SK-N-SH treated with all-trans-retinoic acid at 6 μM for 48 hours (cell line): Measurements from ENCODE around the gene GORAB.

Experiments used
- ATAC-seq: fragments of 200-7000 bp; cut with Tn5 transposase; 3 replicates; pipeline ENCODE4 v1.9.1; 2020; ENCODE audit warnings: mild to moderate bottlenecking, moderate library complexity
- ARNTL ChIP-seq: fragments of 450-650 bp; formaldehyde crosslinking; IDR thresholded peaks from 2 replicates; pipeline ENCODE4 v1.5.0; 2020; ENCODE audit warnings: low read depth, mild to moderate bottlenecking, moderate library complexity, borderline replicate concordance
- CSDC2 ChIP-seq: fragments of 250-450 bp; sonication (Bioruptor Pico); IDR thresholded peaks from 2 replicates; pipeline ENCODE4 v1.5.0; 2020; ENCODE audit warnings: mild to moderate bottlenecking, moderate library complexity
- ESRRG ChIP-seq: fragments of 250-450 bp; sonication (Bioruptor Pico); IDR thresholded peaks from 2 replicates; pipeline ENCODE4 v1.6.1; 2021; ENCODE audit warnings: mild to moderate bottlenecking
- GLIS3 ChIP-seq: fragments of 250-450 bp; sonication (Bioruptor Pico); IDR thresholded peaks from 2 replicates; pipeline ENCODE4 v1.5.0; 2020; ENCODE audit warnings: mild to moderate bottlenecking, moderate library complexity
- ISL1 ChIP-seq: fragments of 250-450 bp; sonication (Bioruptor Pico); IDR thresholded peaks from 2 replicates; pipeline ENCODE4 v2.1.2; 2022; ENCODE audit warnings: mild to moderate bottlenecking, moderate library complexity
- OSR1 ChIP-seq: fragments of 250-450 bp; sonication (Bioruptor Pico); IDR thresholded peaks from 2 replicates; pipeline ENCODE4 v1.8.0; 2022; ENCODE audit warnings: moderate library complexity, mild to moderate bottlenecking, inconsistent platforms
- PPARA ChIP-seq: fragments of 250-450 bp; sonication (Bioruptor Pico); IDR thresholded peaks from 2 replicates; pipeline ENCODE4 v1.5.0; 2020; ENCODE audit warnings: mild to moderate bottlenecking, borderline replicate concordance
- SNAI2 ChIP-seq: fragments of 250-450 bp; sonication (Bioruptor Pico); IDR thresholded peaks from 2 replicates; pipeline ENCODE4 v1.5.0; 2020; ENCODE audit warnings: mild to moderate bottlenecking, moderate library complexity
- TCF4 ChIP-seq: fragments of 250-450 bp; sonication (Bioruptor Pico); IDR thresholded peaks from 2 replicates; pipeline ENCODE4 v1.8.0; 2021; ENCODE audit warnings: mild to moderate bottlenecking, moderate library complexity, borderline replicate concordance
- TOX ChIP-seq: fragments of 250-450 bp; sonication (Bioruptor Pico); IDR thresholded peaks from 2 replicates; pipeline ENCODE4 v1.8.0; 2021; ENCODE audit warnings: mild to moderate bottlenecking, moderate library complexity, borderline replicate concordance
- ZC3H10 ChIP-seq: fragments of 250-450 bp; sonication (Bioruptor Pico); IDR thresholded peaks from 2 replicates; pipeline ENCODE4 v1.5.1; 2021; ENCODE audit warnings: mild to moderate bottlenecking, moderate library complexity
- ZFP3 ChIP-seq: fragments of 250-450 bp; sonication (Bioruptor Pico); IDR thresholded peaks from 2 replicates; pipeline ENCODE4 v1.5.0; 2020; ENCODE audit warnings: mild to moderate bottlenecking, moderate library complexity
- ZNF565 ChIP-seq: fragments of 450-650 bp; formaldehyde crosslinking; conservative IDR thresholded peaks from 2 replicates; pipeline ENCODE4 v1.5.0; 2020; ENCODE audit warnings: low read depth, mild to moderate bottlenecking, moderate library complexity
- ZNF70 ChIP-seq: fragments of 450-650 bp; formaldehyde crosslinking; IDR thresholded peaks from 2 replicates; pipeline ENCODE4 v1.5.0; 2020; ENCODE audit warnings: mild to moderate bottlenecking, moderate library complexity
- TF ChIP-seq, protein P1 (sequence below): fragments of 250-450 bp; sonication (Bioruptor Pico); IDR thresholded peaks from 2 replicates; pipeline ENCODE4 v1.8.0; 2020; ENCODE audit warnings: mild to moderate bottlenecking, moderate library complexity, borderline replicate concordance
- TF ChIP-seq, protein P2 (sequence below): fragments of 250-450 bp; sonication (Bioruptor Pico); IDR thresholded peaks from 2 replicates; pipeline ENCODE4 v1.5.0; 2020; ENCODE audit warnings: mild to moderate bottlenecking, moderate library complexity
- TF ChIP-seq, protein P3 (sequence below): fragments of 250-450 bp; sonication (Bioruptor Pico); IDR thresholded peaks from 2 replicates; pipeline ENCODE4 v1.5.1; 2021; ENCODE audit warnings: mild to moderate bottlenecking, moderate library complexity

GORAB gene

DNA sequence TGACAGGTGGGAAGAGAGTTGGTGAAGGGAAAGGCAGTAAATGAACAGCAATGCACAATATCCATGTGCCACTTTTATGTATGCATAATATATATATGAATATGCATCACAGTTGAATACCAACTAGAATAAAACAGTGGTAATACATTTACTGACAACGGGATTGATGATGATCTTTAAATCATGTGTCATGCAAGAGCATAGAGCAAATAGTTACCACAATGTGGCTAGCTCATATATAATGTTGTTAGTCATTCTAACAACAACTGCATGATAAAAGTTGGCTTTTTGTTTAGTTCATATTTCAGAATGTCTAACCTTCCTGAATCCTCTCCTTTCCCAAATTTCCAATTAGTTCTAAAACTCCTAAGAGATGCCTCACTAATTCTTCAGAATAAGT lies 46.4 kb downstream of the GORAB start (continued):
- TF ChIP-seq, protein P1, sequence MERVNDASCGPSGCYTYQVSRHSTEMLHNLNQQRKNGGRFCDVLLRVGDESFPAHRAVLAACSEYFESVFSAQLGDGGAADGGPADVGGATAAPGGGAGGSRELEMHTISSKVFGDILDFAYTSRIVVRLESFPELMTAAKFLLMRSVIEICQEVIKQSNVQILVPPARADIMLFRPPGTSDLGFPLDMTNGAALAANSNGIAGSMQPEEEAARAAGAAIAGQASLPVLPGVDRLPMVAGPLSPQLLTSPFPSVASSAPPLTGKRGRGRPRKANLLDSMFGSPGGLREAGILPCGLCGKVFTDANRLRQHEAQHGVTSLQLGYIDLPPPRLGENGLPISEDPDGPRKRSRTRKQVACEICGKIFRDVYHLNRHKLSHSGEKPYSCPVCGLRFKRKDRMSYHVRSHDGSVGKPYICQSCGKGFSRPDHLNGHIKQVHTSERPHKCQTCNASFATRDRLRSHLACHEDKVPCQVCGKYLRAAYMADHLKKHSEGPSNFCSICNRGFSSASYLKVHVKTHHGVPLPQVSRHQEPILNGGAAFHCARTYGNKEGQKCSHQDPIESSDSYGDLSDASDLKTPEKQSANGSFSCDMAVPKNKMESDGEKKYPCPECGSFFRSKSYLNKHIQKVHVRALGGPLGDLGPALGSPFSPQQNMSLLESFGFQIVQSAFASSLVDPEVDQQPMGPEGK (CRISPR knock-in tag), result no peak
- no peak for TF ChIP-seq TCF4 (CRISPR knock-in tag)
- TF ChIP-seq PPARA (CRISPR knock-in tag), result no peak
- no peak for TF ChIP-seq CSDC2 (CRISPR knock-in tag)

DNA sequence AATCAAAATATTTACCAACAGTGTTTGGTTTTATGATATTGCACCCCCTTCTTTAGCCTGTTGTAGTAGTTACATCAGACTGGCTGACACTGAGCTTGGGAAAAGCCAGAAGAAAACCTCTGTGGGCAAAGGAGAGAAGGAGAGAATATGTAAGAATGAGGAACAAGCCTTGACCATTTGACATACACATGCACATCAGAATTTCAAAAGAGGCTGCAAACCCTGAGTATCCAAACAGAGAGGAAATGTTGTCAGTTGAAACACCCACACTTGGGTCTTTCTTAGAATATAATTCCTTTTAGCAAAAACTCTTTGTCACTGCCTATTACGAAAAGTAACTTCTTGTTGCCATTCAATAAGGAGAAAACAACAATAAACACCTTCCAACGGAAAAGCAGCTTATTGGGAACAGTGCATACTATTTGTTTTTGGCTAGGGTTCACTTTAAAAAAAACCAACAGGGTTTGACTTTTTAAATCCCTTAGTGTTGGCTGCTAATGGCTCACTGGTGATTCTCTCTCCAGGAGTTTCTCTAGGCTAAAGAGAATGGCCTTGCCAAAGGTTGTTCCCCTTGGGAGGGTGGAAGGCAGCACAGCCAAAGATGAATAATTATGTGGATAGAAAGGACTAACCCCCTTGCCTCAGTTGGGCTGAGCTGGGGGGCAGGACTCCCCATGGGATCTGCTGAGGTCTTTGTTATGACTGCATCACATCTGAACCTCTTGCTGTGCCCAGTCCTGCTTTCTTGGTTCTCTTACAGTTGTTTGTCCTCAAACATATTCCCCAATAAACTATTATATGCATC lies 48.9 kb downstream of the GORAB start:
- ATAC-seq, result no peak

DNA sequence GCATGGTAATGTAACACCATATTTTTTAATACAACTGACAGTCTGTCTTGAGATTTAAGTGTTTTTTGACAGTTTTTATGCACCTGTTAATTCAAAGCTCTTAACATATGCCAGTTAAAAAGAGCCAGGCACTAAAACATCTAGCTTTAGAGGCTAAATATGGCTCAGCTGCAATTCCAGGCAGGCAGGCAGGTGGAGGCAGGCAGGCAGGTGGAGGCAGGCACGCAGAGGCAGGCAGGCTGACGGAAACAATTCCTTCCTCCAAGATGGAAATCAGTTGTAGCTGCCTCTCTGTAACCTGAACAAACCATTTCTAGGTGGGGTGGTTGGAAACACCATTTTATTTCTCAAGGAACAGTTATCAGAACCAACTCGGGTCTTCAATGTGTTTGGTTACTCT lies 51.2 kb downstream of the GORAB start:
- no peak for ATAC-seq
- TF ChIP-seq ISL1 (CRISPR knock-in tag), result no peak
- no peak for TF ChIP-seq CSDC2 (CRISPR knock-in tag)
- no peak for TF ChIP-seq ZC3H10
- TF ChIP-seq ZFP3, result no peak
- no peak for TF ChIP-seq ZNF565 (CRISPR knock-in tag)
- no peak for TF ChIP-seq ARNTL (CRISPR knock-in tag)
- TF ChIP-seq, protein P2, sequence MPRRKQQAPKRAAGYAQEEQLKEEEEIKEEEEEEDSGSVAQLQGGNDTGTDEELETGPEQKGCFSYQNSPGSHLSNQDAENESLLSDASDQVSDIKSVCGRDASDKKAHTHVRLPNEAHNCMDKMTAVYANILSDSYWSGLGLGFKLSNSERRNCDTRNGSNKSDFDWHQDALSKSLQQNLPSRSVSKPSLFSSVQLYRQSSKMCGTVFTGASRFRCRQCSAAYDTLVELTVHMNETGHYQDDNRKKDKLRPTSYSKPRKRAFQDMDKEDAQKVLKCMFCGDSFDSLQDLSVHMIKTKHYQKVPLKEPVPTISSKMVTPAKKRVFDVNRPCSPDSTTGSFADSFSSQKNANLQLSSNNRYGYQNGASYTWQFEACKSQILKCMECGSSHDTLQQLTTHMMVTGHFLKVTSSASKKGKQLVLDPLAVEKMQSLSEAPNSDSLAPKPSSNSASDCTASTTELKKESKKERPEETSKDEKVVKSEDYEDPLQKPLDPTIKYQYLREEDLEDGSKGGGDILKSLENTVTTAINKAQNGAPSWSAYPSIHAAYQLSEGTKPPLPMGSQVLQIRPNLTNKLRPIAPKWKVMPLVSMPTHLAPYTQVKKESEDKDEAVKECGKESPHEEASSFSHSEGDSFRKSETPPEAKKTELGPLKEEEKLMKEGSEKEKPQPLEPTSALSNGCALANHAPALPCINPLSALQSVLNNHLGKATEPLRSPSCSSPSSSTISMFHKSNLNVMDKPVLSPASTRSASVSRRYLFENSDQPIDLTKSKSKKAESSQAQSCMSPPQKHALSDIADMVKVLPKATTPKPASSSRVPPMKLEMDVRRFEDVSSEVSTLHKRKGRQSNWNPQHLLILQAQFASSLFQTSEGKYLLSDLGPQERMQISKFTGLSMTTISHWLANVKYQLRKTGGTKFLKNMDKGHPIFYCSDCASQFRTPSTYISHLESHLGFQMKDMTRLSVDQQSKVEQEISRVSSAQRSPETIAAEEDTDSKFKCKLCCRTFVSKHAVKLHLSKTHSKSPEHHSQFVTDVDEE, result no peak
- no peak for TF ChIP-seq ZNF70 (CRISPR knock-in tag)
- TF ChIP-seq, protein P3, sequence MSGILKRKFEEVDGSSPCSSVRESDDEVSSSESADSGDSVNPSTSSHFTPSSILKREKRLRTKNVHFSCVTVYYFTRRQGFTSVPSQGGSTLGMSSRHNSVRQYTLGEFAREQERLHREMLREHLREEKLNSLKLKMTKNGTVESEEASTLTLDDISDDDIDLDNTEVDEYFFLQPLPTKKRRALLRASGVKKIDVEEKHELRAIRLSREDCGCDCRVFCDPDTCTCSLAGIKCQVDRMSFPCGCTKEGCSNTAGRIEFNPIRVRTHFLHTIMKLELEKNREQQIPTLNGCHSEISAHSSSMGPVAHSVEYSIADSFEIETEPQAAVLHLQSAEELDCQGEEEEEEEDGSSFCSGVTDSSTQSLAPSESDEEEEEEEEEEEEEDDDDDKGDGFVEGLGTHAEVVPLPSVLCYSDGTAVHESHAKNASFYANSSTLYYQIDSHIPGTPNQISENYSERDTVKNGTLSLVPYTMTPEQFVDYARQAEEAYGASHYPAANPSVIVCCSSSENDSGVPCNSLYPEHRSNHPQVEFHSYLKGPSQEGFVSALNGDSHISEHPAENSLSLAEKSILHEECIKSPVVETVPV (CRISPR knock-in tag), result no peak
- TF ChIP-seq, protein P1 (CRISPR knock-in tag), result no peak
- no peak for TF ChIP-seq SNAI2
- no peak for TF ChIP-seq TOX
- TF ChIP-seq ESRRG (CRISPR knock-in tag), result no peak
- TF ChIP-seq GLIS3 (CRISPR knock-in tag), result no peak

More for the DNA sequence above, 48.9 kb downstream of the GORAB start:
- TF ChIP-seq TOX, result no peak
- no peak for TF ChIP-seq OSR1 (CRISPR knock-in tag)
- no peak for TF ChIP-seq CSDC2 (CRISPR knock-in tag)
- TF ChIP-seq, protein P3 (CRISPR knock-in tag), result no peak
